HS-27A (cell line): ENCODE results near the gene DTD1.
A peak's percentile ranks its signal among the peaks of the same experiment; 100 is the strongest.

Experiments used
- DNase-seq: peaks from one replicate; pipeline ENCODE4 v3.0.0-alpha.2; 2012; ENCODE audit warnings: low read depth, missing footprints

The DTD1 gene

GRCh38 chr20:18794428-18794787, 206.6 kb downstream of the DTD1 start:
- DNase-seq = no peak

DNA sequence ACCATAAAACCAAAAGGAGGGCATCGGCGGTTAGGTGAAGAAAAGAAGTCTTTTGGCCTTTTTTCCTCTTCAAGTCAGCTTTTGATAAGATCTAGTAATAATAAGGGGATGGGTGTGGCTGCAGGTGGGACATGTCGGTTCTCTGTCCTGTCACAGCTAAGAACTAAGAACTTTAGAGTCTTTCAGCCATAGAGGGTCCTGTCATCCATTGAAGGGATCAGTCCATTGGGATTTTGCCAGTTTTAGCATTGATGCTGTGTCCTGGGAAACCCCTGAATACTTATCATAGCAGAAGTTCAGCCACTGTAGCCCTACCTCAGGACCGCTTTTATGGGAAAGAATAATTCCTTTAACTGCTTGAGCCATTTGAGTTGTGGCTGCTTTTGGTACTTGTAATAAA, 207.5 kb downstream of the DTD1 start:
- no peak for DNase-seq

- DNase-seq = no peak
Observed at GRCh38 chr20:18796282-18796833, 208.5 kb downstream of the DTD1 start.

DNA sequence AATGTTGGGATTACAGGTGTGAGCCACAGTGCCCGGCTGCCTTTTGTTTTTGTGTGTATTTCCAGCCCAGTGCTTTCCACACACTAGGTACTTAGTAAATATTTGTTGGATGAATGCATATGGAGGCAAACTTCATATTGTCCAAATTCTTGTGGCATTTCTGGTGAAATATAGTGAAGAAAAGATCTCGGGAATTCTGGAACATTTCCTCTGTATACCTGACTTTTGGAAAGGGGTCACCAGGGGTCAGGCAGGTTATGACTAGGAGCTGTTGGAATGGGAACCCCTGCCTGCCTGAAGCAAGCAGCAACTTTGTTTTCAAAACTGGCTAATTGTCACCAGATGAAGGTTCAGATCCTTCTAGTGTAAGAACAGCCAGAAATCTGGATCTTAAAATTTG, 213.7 kb downstream of the DTD1 start:
- DNase-seq = no peak

DNA sequence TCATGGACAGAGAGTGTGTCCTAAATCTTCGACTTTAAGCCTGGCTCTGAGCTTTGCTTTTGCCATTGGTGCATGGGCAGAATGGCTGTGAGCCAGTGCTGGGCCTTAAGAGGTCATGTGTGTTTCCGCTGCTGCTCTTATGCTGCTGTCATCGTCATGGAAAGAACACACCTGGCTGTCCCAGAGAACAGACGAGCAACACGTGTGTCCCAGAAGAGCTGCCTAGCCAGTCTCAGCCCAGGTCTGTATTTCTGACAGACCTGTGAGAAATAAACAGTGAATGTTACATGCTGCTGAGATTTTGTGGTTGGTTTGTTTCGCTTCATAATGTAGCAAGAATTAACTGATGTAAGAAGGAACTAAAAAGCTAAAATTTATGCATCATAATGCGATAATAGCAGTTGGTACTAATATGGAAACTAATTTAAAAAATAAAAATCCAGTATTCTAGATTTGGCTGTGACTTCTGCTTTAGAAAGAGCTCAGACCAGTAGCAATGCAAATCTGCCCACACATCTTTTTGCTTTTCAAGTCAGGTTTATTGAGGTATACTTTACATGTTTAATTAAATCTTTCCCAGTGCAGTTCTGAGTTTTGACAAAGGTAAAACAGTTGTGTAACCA, 214.3 kb downstream of the DTD1 start:
- DNase-seq = no peak

- DNase-seq = peak; percentile 24
Observed at GRCh38 chr20:18805881-18806280, 218.0 kb downstream of the DTD1 start.

DNA sequence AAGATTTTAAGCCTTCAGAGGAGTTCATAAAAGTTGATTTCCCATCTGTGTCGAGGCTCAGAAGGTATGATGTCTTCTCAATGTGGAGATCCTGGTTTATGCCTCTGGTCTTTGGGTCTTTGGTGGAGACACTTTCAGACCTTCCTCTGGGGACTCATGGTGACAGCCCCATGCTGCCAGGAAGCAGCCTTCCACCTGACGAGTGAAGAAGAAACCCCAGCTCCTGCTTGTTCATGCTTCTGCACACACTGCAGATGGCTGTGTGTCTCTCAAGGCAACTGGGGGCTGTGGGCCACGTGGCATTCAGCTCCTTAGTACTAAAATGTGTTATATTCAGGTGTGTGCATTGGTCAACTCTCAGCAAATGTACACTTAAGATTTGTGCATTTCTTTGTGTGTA, 220.9 kb downstream of the DTD1 start:
- DNase-seq = no peak

GRCh38 chr20:18811186-18811585, 223.3 kb downstream of the DTD1 start:
- DNase-seq = no peak

DNA sequence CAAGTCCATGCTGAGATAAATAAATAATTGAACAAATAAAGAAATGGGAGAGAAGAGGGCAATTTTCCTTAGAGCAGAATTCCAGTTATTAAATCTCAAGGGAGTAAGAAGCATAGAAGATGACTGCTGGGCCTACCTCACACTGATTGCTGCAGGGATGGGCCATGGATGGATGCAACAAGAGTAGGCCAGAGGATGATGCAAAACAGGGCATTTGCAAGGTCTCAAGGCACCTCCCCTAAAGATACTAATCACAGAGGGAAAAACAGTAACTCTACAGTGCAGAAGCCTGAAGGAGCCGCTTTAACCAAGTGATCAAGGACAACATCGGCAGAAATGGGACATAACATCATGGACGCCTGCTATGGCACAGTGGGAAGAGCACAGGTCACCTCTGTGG, 224.1 kb downstream of the DTD1 start:
- no peak for DNase-seq

GRCh38 chr20:18813483-18813882, 225.6 kb downstream of the DTD1 start, which contains the start of gene SCP2D1:
Gene SCP2D1, plus strand, starts transcription at chr20:18813783. Its CDS starts 33 bp downstream, at chr20:18813816.
- DNase-seq = no peak

DNA sequence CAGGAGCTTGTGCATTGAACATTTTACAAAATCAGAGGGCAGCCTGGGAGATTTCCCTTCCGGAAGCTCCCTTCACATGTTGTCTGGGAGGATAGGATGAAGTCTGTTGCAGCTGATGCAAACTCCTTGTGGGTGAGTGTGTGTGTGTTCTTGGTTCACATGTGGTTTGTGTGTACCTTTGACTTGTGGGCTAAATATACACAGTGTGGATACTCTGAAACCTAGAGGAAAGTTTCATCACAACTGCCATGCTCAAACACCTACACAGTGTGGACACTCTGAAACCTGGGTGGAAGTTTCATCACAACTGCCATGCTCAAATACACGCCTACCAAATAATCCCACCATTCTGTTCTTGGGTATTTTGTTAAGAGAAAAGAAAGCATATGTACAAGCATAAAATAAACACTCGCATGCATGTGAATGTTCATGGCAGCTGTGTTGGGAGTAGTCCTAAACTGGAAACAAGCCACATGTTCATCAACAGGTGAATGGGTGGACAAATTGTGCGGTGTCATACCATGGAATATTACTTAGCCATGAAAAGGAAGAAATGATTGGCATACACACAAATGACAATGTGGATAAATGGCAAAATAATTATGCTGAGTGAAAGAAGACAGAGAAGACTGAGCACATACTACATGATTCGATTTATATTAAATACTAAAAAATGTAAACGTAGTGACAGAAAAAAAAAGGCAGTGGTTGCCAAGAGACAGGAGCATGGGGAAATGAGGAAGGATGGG, 227.5 kb downstream of the DTD1 start:
- no peak for DNase-seq
